OCI-LY7 (cell line): ENCODE data around the gene MGME1. TPM values are rescaled to one million over a fixed set of nuclear protein-coding genes. Genes with fewer than 3 reads are reported as not detected.

Source experiments
- BruUV-seq: library from RNA; stranded (reverse); fragments of 400-500 nt; replicated peaks from 2 replicates; lab custom pipeline; 2021; lab: Mats Ljungman, UMichigan
- CTCF ChIA-PET: fragments of 300-600 bp; sonication (Branson Sonifier 250); formaldehyde crosslinking; loops from one replicate; lab custom pipeline; 2022; ENCODE audit warnings: antibody characterized with exemption; ENCODE audit not compliant: unreplicated experiment; lab: Charles Lee
- POLR2A ChIA-PET: fragments of 300-600 bp; sonication (Branson Sonifier 250); formaldehyde crosslinking; loops from one replicate; lab custom pipeline; 2022; ENCODE audit warnings: antibody characterized with exemption; lab: Charles Lee
- DNase-seq: peaks from one replicate; pipeline ENCODE4 v3.0.0-alpha.2; 2015; ENCODE audit warnings: low spot score
- H2AFZ ChIP-seq: fragments of 200-600 bp; sonication (generic), shearing (Covaris generic); 2 replicates; pipeline ENCODE4 v1.6.1; 2014; ENCODE audit warnings: mild to moderate bottlenecking, antibody characterized with exemption, low read length, moderate library complexity
- H3K27ac ChIP-seq: fragments of 200-600 bp; sonication (generic); 2 replicates; pipeline ENCODE4 v1.5.1; 2014; ENCODE audit warnings: mixed run types, low read depth, mild to moderate bottlenecking, moderate library complexity, low read length, inconsistent platforms; ENCODE audit not compliant: poor library complexity, severe bottlenecking
- H3K36me3 ChIP-seq: fragments of 200-600 bp; sonication (generic); 2 replicates; pipeline ENCODE4 v1.6.1; 2014; ENCODE audit warnings: mild to moderate bottlenecking, antibody characterized with exemption, low read length, moderate library complexity, mixed read lengths; ENCODE audit not compliant: insufficient read depth
- H3K4me1 ChIP-seq: fragments of 200-600 bp; sonication (generic); 2 replicates; pipeline ENCODE4 v1.5.1; 2014; ENCODE audit warnings: mild to moderate bottlenecking, low read length; ENCODE audit not compliant: insufficient read depth, poor library complexity, severe bottlenecking
- H3K4me2 ChIP-seq: fragments of 200-600 bp; sonication (generic); 2 replicates; pipeline ENCODE4 v1.6.1; 2014; ENCODE audit warnings: mild to moderate bottlenecking, low read length
- H3K4me3 ChIP-seq: fragments of 200-600 bp; sonication (generic); 2 replicates; pipeline ENCODE4 v1.5.1; 2014; ENCODE audit warnings: mild to moderate bottlenecking, low read depth, low read length; ENCODE audit not compliant: poor library complexity, severe bottlenecking
- H3K79me2 ChIP-seq: fragments of 200-600 bp; sonication (generic); 2 replicates; pipeline ENCODE4 v1.6.1; 2016; ENCODE audit warnings: low read depth, mild to moderate bottlenecking, low read length, moderate library complexity, mixed read lengths; ENCODE audit not compliant: insufficient read depth
- H3K9me2 ChIP-seq: fragments of 200-600 bp; sonication (generic); 2 replicates; pipeline ENCODE4 v1.6.1; 2016; ENCODE audit warnings: mild to moderate bottlenecking, low read length, mixed read lengths; ENCODE audit not compliant: insufficient read depth
- H3K9me3 ChIP-seq: fragments of 200-600 bp; sonication (generic); 2 replicates; pipeline ENCODE4 v1.6.1; 2014; ENCODE audit warnings: mild to moderate bottlenecking, mixed run types, low read length, mixed read lengths
- H4K20me1 ChIP-seq: fragments of 200-600 bp; sonication (generic); 2 replicates; pipeline ENCODE4 v1.6.1; 2014; ENCODE audit warnings: mild to moderate bottlenecking, antibody characterized with exemption, low read length, moderate library complexity, mixed read lengths; ENCODE audit not compliant: insufficient read depth
- EZH2phosphoT487 ChIP-seq: fragments of 200-600 bp; sonication (generic); IDR thresholded peaks from 2 replicates; pipeline ENCODE4 v1.6.1; 2018; ENCODE audit warnings: low read depth, borderline replicate concordance, mild to moderate bottlenecking, mixed run types, antibody characterized with exemption, low read length, moderate library complexity, mixed read lengths
- intact Hi-C: fragments of 100-400 bp; cut with micrococcal nuclease; formaldehyde crosslinking; loops from one replicate; pipeline ENCODE4 v1.10.0; 2022; ENCODE audit not compliant: unreplicated experiment
- total RNA-seq, 2 experiments: library from RNA; depleted of rRNA in 1 of 2; stranded (reverse); fragments of >200 nt in 1 of 2; shearing (Covaris generic) in 1 of 2; gene quantifications; 2 replicates each; pipeline ENCODE4 v1.2.3, GENCODE V29; 2014 to 2022
- TF ChIP-seq, protein P1 (sequence below): fragments of 200-600 bp; sonication (generic); conservative IDR thresholded peaks from 2 replicates; pipeline ENCODE4 v1.5.1; 2014; ENCODE audit warnings: mild to moderate bottlenecking, antibody characterized with exemption, low read length, moderate library complexity, mixed read lengths

The MGME1 gene
- total RNA-seq, 2 experiments from 2014 or later: 46.6 to 80.1 TPM

DNA sequence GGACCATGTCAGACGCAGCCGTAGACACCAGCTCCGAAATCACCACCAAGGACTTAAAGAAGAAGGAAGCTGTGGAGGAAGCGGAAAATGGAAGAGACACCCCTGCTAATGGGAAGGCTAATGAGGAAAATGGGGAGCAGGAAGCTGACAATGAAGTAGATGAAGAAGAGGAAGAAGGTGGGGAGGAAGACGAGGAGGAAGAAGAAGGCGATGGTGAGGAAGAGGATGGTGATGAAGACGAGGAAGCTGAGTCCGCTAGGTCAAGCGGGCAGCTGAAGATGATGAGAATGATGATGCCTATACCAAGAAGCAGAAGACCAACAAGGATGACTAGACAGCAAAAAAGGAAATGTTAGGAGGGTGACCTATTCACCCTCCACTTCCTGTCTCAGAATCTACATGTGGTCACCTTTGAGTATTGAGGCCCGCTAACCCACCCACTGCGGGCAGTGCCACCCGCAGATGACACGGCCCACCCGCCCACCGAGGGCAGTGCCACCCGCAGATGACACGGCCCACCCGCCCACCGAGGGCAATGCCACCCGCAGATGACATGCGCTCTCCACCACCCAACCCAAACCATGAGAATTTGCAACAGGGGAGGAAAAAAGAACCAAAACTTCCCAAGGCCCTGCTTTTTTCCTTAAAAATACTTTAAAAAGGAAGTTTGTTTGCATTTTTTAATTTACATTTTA, 43.3 kb downstream of the MGME1 start:
- no peaks in the 10 kb centered on the region for H3K4me1 ChIP-seq
- H3K79me2 ChIP-seq: no peaks in the 10 kb centered on the region
- H3K36me3 ChIP-seq: no peaks in the 10 kb centered on the region
- intact Hi-C loops: no loop called here
- DNase-seq: no peak
- H4K20me1 ChIP-seq: no peaks in the 10 kb centered on the region
- TF ChIP-seq, protein P1, sequence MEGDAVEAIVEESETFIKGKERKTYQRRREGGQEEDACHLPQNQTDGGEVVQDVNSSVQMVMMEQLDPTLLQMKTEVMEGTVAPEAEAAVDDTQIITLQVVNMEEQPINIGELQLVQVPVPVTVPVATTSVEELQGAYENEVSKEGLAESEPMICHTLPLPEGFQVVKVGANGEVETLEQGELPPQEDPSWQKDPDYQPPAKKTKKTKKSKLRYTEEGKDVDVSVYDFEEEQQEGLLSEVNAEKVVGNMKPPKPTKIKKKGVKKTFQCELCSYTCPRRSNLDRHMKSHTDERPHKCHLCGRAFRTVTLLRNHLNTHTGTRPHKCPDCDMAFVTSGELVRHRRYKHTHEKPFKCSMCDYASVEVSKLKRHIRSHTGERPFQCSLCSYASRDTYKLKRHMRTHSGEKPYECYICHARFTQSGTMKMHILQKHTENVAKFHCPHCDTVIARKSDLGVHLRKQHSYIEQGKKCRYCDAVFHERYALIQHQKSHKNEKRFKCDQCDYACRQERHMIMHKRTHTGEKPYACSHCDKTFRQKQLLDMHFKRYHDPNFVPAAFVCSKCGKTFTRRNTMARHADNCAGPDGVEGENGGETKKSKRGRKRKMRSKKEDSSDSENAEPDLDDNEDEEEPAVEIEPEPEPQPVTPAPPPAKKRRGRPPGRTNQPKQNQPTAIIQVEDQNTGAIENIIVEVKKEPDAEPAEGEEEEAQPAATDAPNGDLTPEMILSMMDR: no peak
- H3K4me3 ChIP-seq: no peak overlapping the region
- no TSS peak for BruUV-seq
- H3K9me3 ChIP-seq: no peaks in the 10 kb centered on the region
- H3K9me2 ChIP-seq: no peaks in the 10 kb centered on the region
- H3K4me2 ChIP-seq: no peak overlapping the region
- CTCF ChIA-PET: no interaction called here
- no peak overlapping the region for H2AFZ ChIP-seq
- POLR2A ChIA-PET: interaction anchor here (1.2 to 1.4 kb wide), 2 partner anchors 41 to 56 kb away, joined by 3 read pairs; no protein-coding TSS in a partner anchor
- H3K27ac ChIP-seq: no peak overlapping the region

DNA sequence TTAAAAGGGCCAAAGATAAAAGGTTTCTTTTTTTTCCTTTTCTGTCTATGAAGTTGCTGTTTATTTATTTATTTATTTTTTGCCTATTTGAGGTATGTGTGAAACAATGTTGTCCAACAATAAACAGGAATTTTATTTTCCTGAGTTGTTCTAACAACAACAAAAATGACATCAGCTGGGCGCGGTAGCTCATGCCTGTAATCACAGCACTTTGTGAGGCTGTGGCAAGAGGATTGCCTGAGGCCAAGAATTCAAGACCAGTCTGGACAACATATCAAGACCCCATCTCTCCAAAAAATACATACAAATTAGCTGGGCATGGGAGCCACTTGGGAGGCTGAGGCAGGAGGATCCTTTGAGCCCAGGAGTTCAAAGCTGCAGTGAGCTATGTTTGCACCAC, 44.1 kb downstream of the MGME1 start:
- Histone ChIP-seq H3K36me3 (no peaks in the 10 kb centered on the region), H3K4me1 (no peaks in the 10 kb centered on the region), H4K20me1 (no peaks in the 10 kb centered on the region), H3K27ac (no peak overlapping the region), H3K4me3 (no peak overlapping the region), H3K4me2 (no peak overlapping the region), H2AFZ (no peak overlapping the region), H3K9me3 (no peaks in the 10 kb centered on the region), H3K9me2 (no peaks in the 10 kb centered on the region), H3K79me2 (no peaks in the 10 kb centered on the region)
- no peak for DNase-seq
- CTCF ChIA-PET: no interaction called here
- TF ChIP-seq EZH2phosphoT487: no peak
- TF ChIP-seq, protein P1: no peak
- POLR2A ChIA-PET: interaction anchor here (1.2 to 1.4 kb wide), 2 partner anchors 42 to 57 kb away, joined by 3 read pairs; no protein-coding TSS in a partner anchor
- BruUV-seq: no TSS peak
- intact Hi-C loops: no loop called here

DNA sequence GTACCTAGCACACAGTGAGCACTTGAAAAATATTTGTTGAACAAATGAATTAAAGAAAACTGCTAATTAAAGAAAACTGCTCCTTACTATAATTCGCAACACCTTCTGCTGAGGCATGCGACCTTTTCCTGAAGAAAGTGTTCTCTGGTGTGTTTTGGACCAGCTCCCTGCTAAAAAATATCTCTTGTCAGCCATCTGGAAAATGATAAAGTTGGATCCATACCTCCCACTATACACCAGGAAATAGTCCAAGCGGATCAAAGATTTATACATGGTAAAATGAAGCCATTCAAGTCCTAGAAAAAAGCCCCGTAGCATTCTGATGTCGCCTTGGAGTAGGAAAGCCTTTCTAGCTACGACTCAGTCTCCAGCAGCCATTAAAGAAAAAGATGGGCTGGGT, 45.6 kb downstream of the MGME1 start:
- DNase-seq: no peak
- TF ChIP-seq, protein P1: no peak
- TF ChIP-seq EZH2phosphoT487: no peak
- H3K79me2 ChIP-seq: no peaks in the 10 kb centered on the region
- no peaks in the 10 kb centered on the region for H3K9me2 ChIP-seq
- H4K20me1 ChIP-seq: no peaks in the 10 kb centered on the region
- no TSS peak for BruUV-seq
- no peak overlapping the region for H3K27ac ChIP-seq
- H3K4me1 ChIP-seq: no peaks in the 10 kb centered on the region
- ChIA-PET POLR2A (no interaction called here), CTCF (no interaction called here)
- H2AFZ ChIP-seq: no peak overlapping the region
- H3K4me2 ChIP-seq: no peak overlapping the region
- no peaks in the 10 kb centered on the region for H3K9me3 ChIP-seq
- no peak overlapping the region for H3K4me3 ChIP-seq
- H3K36me3 ChIP-seq: no peaks in the 10 kb centered on the region
- intact Hi-C loops: no loop called here
